Measurements from ENCODE around the gene CDCA5.

GRCh38 chr11:65131895-65132237, 48.0 kb upstream of the CDCA5 start:
- TF ChIP-seq, protein P1, sequence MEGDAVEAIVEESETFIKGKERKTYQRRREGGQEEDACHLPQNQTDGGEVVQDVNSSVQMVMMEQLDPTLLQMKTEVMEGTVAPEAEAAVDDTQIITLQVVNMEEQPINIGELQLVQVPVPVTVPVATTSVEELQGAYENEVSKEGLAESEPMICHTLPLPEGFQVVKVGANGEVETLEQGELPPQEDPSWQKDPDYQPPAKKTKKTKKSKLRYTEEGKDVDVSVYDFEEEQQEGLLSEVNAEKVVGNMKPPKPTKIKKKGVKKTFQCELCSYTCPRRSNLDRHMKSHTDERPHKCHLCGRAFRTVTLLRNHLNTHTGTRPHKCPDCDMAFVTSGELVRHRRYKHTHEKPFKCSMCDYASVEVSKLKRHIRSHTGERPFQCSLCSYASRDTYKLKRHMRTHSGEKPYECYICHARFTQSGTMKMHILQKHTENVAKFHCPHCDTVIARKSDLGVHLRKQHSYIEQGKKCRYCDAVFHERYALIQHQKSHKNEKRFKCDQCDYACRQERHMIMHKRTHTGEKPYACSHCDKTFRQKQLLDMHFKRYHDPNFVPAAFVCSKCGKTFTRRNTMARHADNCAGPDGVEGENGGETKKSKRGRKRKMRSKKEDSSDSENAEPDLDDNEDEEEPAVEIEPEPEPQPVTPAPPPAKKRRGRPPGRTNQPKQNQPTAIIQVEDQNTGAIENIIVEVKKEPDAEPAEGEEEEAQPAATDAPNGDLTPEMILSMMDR (IDR thresholded peaks at IDR 0.05; ENCODE audit: low read length) = no peak
- no peak for TF ChIP-seq EZH2 (IDR thresholded peaks at IDR 0.05; ENCODE audit: borderline replicate concordance, low read length)

Data from OCI-LY1 (cell line).